Measurements from ENCODE around the gene TMEM9.
A peak's percentile ranks its signal among the peaks of the same experiment; 100 is the strongest.

TMEM9 gene

DNA sequence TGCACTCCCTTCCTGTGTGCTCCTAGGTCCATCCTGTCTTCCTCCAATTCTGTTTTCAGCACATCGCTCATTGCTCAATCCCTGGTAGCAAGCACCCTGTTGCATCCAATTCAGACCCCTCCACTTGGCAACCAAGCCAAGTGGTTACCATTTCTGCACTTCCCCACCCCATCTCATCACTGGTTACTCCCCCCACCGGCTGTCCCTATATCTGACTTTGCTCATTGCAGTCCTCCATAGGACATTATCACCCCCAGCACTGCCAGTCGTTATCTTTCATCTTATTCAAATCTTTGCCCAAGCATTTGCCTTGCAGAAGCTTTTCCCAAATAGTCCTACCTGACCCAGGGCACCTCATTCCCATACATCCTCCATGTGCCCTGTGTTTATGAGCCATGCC lies 2.1 kb upstream of the TMEM9 start:
- TF ChIP-seq, protein P1, sequence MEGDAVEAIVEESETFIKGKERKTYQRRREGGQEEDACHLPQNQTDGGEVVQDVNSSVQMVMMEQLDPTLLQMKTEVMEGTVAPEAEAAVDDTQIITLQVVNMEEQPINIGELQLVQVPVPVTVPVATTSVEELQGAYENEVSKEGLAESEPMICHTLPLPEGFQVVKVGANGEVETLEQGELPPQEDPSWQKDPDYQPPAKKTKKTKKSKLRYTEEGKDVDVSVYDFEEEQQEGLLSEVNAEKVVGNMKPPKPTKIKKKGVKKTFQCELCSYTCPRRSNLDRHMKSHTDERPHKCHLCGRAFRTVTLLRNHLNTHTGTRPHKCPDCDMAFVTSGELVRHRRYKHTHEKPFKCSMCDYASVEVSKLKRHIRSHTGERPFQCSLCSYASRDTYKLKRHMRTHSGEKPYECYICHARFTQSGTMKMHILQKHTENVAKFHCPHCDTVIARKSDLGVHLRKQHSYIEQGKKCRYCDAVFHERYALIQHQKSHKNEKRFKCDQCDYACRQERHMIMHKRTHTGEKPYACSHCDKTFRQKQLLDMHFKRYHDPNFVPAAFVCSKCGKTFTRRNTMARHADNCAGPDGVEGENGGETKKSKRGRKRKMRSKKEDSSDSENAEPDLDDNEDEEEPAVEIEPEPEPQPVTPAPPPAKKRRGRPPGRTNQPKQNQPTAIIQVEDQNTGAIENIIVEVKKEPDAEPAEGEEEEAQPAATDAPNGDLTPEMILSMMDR (IDR thresholded peaks at IDR 0.05; ENCODE audit: extremely low read depth, missing control alignments), result no peak
- DNase-seq (ENCODE audit: low spot score), result no peak

- no peak for DNase-seq (ENCODE audit: low spot score)
- TF ChIP-seq, protein P1 (IDR thresholded peaks at IDR 0.05; ENCODE audit: extremely low read depth, missing control alignments), result no peak
Measured at GRCh38 chr1:201155354-201155753, 1.1 kb upstream of the TMEM9 start.

GRCh38 chr1:201153474-201154388 lies 543 bp downstream of the TMEM9 start:
- TF ChIP-seq, protein P1 (IDR thresholded peaks at IDR 0.05; ENCODE audit: extremely low read depth, missing control alignments), result no peak
- DNase-seq (ENCODE audit: low spot score), result no peak

- DNase-seq (ENCODE audit: low spot score), result peak; percentile 56
Measured at GRCh38 chr1:201149400-201149799, 4.9 kb downstream of the TMEM9 start.

GRCh38 chr1:201147396-201148015 lies 6.8 kb downstream of the TMEM9 start:
- no peak for DNase-seq (ENCODE audit: low spot score)
- TF ChIP-seq, protein P1 (IDR thresholded peaks at IDR 0.05; ENCODE audit: extremely low read depth, missing control alignments), result no peak

More at GRCh38 chr1:201149400-201149799, 4.9 kb downstream of the TMEM9 start:
- TF ChIP-seq, protein P1 (IDR thresholded peaks at IDR 0.05; ENCODE audit: extremely low read depth, missing control alignments), result no peak

- TF ChIP-seq, protein P1 (IDR thresholded peaks at IDR 0.05; ENCODE audit: extremely low read depth, missing control alignments), result no peak
- no peak for DNase-seq (ENCODE audit: low spot score)
Measured at GRCh38 chr1:201146626-201147390, 7.5 kb downstream of the TMEM9 start.
